Measurements from ENCODE around the gene ZBTB22.

ZBTB22 gene

GRCh38 chr6:33273924-33274902 lies 43.3 kb downstream of the ZBTB22 start:
- Histone ChIP-seq H3K9ac (ENCODE audit: low read length in 5 of 5) (peak overlapping the region in 2 of 5 donors; percentile 44 to 99), H3K4me3 (ENCODE audit: low read depth in 1 of 5, low read length in 5 of 5) (no peak overlapping the region), H3K27me3 (ENCODE audit: control insufficient read depth in 5 of 5, insufficient read depth in 4 of 5, low read length in 5 of 5) (no peaks in the 10 kb centered on the region), H3K36me3 (ENCODE audit: control insufficient read depth in 5 of 5, insufficient read depth in 5 of 5, low read length in 5 of 5) (peaks cover 4 to 46% (median 38%) of the 10 kb centered on the region in 5 donors), H3K4me1 (ENCODE audit: control insufficient read depth in 5 of 5, insufficient read depth in 5 of 5, low read length in 5 of 5) (peaks cover 6 to 82% (median 66%) of the 10 kb centered on the region in 5 donors), H3K9me3 (ENCODE audit: control insufficient read depth in 5 of 5, low read length in 5 of 5) (no peaks in the 10 kb centered on the region), H3K27ac (ENCODE audit: low read depth, low read length) (no peak overlapping the region)

GRCh38 chr6:33273129-33273923 lies 44.2 kb downstream of the ZBTB22 start:
- no peaks in the 10 kb centered on the region for H3K27me3 ChIP-seq (ENCODE audit: control insufficient read depth in 5 of 5, insufficient read depth in 4 of 5, low read length in 5 of 5)
- H3K9ac ChIP-seq (ENCODE audit: low read length in 5 of 5) = peak overlapping the region in 4 of 5 donors; percentile 78 to 99 (median 94)
- peaks cover 6 to 73% (median 58%) of the 10 kb centered on the region in 5 donors for H3K4me1 ChIP-seq (ENCODE audit: control insufficient read depth in 5 of 5, insufficient read depth in 5 of 5, low read length in 5 of 5)
- H3K4me3 ChIP-seq (ENCODE audit: low read depth in 1 of 5, low read length in 5 of 5) = peak overlapping the region in 4 of 5 donors; percentile 90 to 97 (median 92)
- H3K27ac ChIP-seq (ENCODE audit: low read depth, low read length) = peak overlapping the region; percentile 96
- H3K36me3 ChIP-seq (ENCODE audit: control insufficient read depth in 5 of 5, insufficient read depth in 5 of 5, low read length in 5 of 5) = peaks cover 4 to 46% (median 40%) of the 10 kb centered on the region in 5 donors
- no peaks in the 10 kb centered on the region for H3K9me3 ChIP-seq (ENCODE audit: control insufficient read depth in 5 of 5, low read length in 5 of 5)

- Histone ChIP-seq H3K9me3 (ENCODE audit: control insufficient read depth in 5 of 5, low read length in 5 of 5) (no peaks in the 10 kb centered on the region), H3K4me1 (ENCODE audit: control insufficient read depth in 5 of 5, insufficient read depth in 5 of 5, low read length in 5 of 5) (peaks cover 6 to 65% (median 52%) of the 10 kb centered on the region in 5 donors), H3K27me3 (ENCODE audit: control insufficient read depth in 5 of 5, insufficient read depth in 4 of 5, low read length in 5 of 5) (no peaks in the 10 kb centered on the region), H3K27ac (ENCODE audit: low read depth, low read length) (peak overlapping the region; percentile 96), H3K36me3 (ENCODE audit: control insufficient read depth in 5 of 5, insufficient read depth in 5 of 5, low read length in 5 of 5) (peaks cover 6 to 54% (median 48%) of the 10 kb centered on the region in 5 donors), H3K4me3 (ENCODE audit: low read depth in 1 of 5, low read length in 5 of 5) (peak overlapping the region; percentile 90 to 99 (median 94)), H3K9ac (ENCODE audit: low read length in 5 of 5) (peak overlapping the region; percentile 50 to 99 (median 93))
These were observed 45.0 kb downstream of the ZBTB22 start for GRCh38 chr6:33272275-33273128.

- Histone ChIP-seq H3K27me3 (ENCODE audit: control insufficient read depth in 5 of 5, insufficient read depth in 4 of 5, low read length in 5 of 5) (no peaks in the 10 kb centered on the region), H3K27ac (ENCODE audit: low read depth, low read length) (peak within 1 kb of the TSS; percentile 96), H3K4me3 (ENCODE audit: low read depth in 1 of 5, low read length in 5 of 5) (peak within 1 kb of the TSS; percentile 90 to 99 (median 94)), H3K36me3 (ENCODE audit: control insufficient read depth in 5 of 5, insufficient read depth in 5 of 5, low read length in 5 of 5) (peaks cover 6 to 62% (median 57%) of the 10 kb centered on the region in 5 donors), H3K9me3 (ENCODE audit: control insufficient read depth in 5 of 5, low read length in 5 of 5) (no peaks in the 10 kb centered on the region), H3K9ac (ENCODE audit: low read length in 5 of 5) (peak within 1 kb of the TSS; percentile 92 to 99 (median 96)), H3K4me1 (ENCODE audit: control insufficient read depth in 5 of 5, insufficient read depth in 5 of 5, low read length in 5 of 5) (peaks cover 6 to 56% (median 46%) of the 10 kb centered on the region in 5 donors)
These were observed 45.9 kb downstream of the ZBTB22 start, which contains the start of the genes RPS18 and VPS52 for GRCh38 chr6:33271468-33272274. Gene RPS18, plus strand, starts transcription at chr6:33272075. Its CDS starts 45 bp downstream, at chr6:33272120. Gene VPS52, minus strand, starts transcription at chr6:33271876. Its CDS starts 201 bp downstream, at chr6:33271675.

- peak overlapping the region; percentile 96 for H3K27ac ChIP-seq (ENCODE audit: low read depth, low read length)
- H3K36me3 ChIP-seq (ENCODE audit: control insufficient read depth in 5 of 5, insufficient read depth in 5 of 5, low read length in 5 of 5) = peaks cover 6 to 62% (median 60%) of the 10 kb centered on the region in 5 donors
- no peaks in the 10 kb centered on the region for H3K9me3 ChIP-seq (ENCODE audit: control insufficient read depth in 5 of 5, low read length in 5 of 5)
- H3K27me3 ChIP-seq (ENCODE audit: control insufficient read depth in 5 of 5, insufficient read depth in 4 of 5, low read length in 5 of 5) = no peaks in the 10 kb centered on the region
- H3K4me1 ChIP-seq (ENCODE audit: control insufficient read depth in 5 of 5, insufficient read depth in 5 of 5, low read length in 5 of 5) = peaks cover 6 to 50% (median 40%) of the 10 kb centered on the region in 5 donors
- H3K4me3 ChIP-seq (ENCODE audit: low read depth in 1 of 5, low read length in 5 of 5) = peak overlapping the region; percentile 90 to 99 (median 94)
- H3K9ac ChIP-seq (ENCODE audit: low read length in 5 of 5) = peak overlapping the region; percentile 92 to 99 (median 96)
These were observed 46.5 kb downstream of the ZBTB22 start for GRCh38 chr6:33271117-33271467.

All from subcutaneous abdominal adipose tissue (tissue), 5 donors.